ENCODE data around the gene EEIG1. TPM values are rescaled to one million over a fixed set of nuclear protein-coding genes. Genes with fewer than 3 reads are reported as not detected.

EEIG1 gene
- total RNA-seq, 1 experiment from 2014 or later, result 52.3 TPM

GRCh38 chr9:128009639-128010038, 28.9 kb upstream of the EEIG1 start:
- Histone ChIP-seq H2AFZ (ENCODE audit: low read length) (no peak overlapping the region), H3K9ac (ENCODE audit: extremely low read depth, insufficient read length, low read length) (no peak overlapping the region), H3K4ac (ENCODE audit: low read depth, low read length) (no peak overlapping the region), H3K27ac (ENCODE audit: insufficient read length, low read depth, low read length) (no peak overlapping the region), H3K4me1 (ENCODE audit: insufficient read depth, low read length) (peaks cover 3% of the 10 kb centered on the region; the same call in 1 of the 2 replicates), H3K27me3 (ENCODE audit: insufficient read depth, low read length) (no peaks in the 10 kb centered on the region), H3K14ac (ENCODE audit: insufficient read depth, low read length) (no peak overlapping the region), H2AK5ac (ENCODE audit: insufficient read length, low read length) (no peak overlapping the region), H3K56ac (ENCODE audit: insufficient read length, low read depth, low read length) (no peak overlapping the region), H4K5ac (ENCODE audit: insufficient read length, low read depth, low read length) (no peak overlapping the region), H3K79me2 (ENCODE audit: insufficient read depth, low read length) (no peaks in the 10 kb centered on the region), H4K8ac (replicated peaks; ENCODE audit: insufficient read length, low read depth, low read length) (no peak overlapping the region), H2BK15ac (ENCODE audit: low read depth, low read length) (no peak overlapping the region), H3K18ac (ENCODE audit: insufficient read length, low read depth, low read length) (no peak overlapping the region), H3K23ac (ENCODE audit: insufficient read length, low read depth, low read length) (no peak overlapping the region), H3K4me2 (ENCODE audit: insufficient read depth, insufficient read length, low read length) (no peak overlapping the region), H2BK120ac (ENCODE audit: low read depth, low read length, poor library complexity, severe bottlenecking) (no peak overlapping the region), H4K20me1 (ENCODE audit: control insufficient read depth, insufficient read depth, insufficient read length) (no peaks in the 10 kb centered on the region), H3K9me3 (ENCODE audit: control insufficient read depth, low read depth, low read length) (no peaks in the 10 kb centered on the region), H2BK20ac (ENCODE audit: low read depth, low read length, poor library complexity, severe bottlenecking) (no peak overlapping the region), H2BK5ac (ENCODE audit: insufficient read length, low read length) (no peak overlapping the region), H3T11ph (ENCODE audit: low read length) (no peak overlapping the region), H2BK12ac (ENCODE audit: insufficient read length, low read depth, low read length) (no peak overlapping the region), H3K23me2 (ENCODE audit: insufficient read length, low read depth, low read length, poor library complexity, severe bottlenecking) (no peaks in the 10 kb centered on the region), H4K91ac (ENCODE audit: insufficient read length, low read depth, low read length) (no peak overlapping the region), H3K79me1 (ENCODE audit: insufficient read depth, low read depth, low read length, poor library complexity, severe bottlenecking) (no peaks in the 10 kb centered on the region)
- no CpG with 5 or more reads among the region's 9 CpGs for WGBS (ENCODE audit: extremely low coverage, insufficient read length, low lambda C conversion rate)
- peak overlapping the region in 2 of 3 experiments; percentile 42 to 64; a peak in 3 of 7 replicates for H3K27ac Mint-ChIP-seq
- H3K9me3 Mint-ChIP-seq, result peaks cover 8 to 18% of the 10 kb centered on the region in 2 experiments
- H3K4me1 Mint-ChIP-seq, result peaks cover 11 to 19% of the 10 kb centered on the region in 2 experiments
- TF ChIP-seq CTCF (conservative IDR thresholded peaks at IDR 0.05), result no peak
- no peaks in the 10 kb centered on the region; the same call in 1 of the 2 replicates for H3K27me3 Mint-ChIP-seq (ENCODE audit: low read depth)
- DNase-seq, result no peak
- no peak overlapping the region for H3K4me3 Mint-ChIP-seq
- peaks cover 5 to 14% (median 7%) of the 10 kb centered on the region in 3 experiments; a peak in 5 of 7 replicates for H3K36me3 Mint-ChIP-seq (ENCODE audit: insufficient read depth in 1 of 3, low read depth in 3 of 3)

All from H9 (cell line).